Mucosa of stomach (tissue), 1 donor: Measurements from ENCODE around the gene POLH.
A peak's percentile ranks its signal among the peaks of the same experiment; 100 is the strongest.
"Not testable (repeated sequence)": the region's sequence is repeated elsewhere in the genome, so short reads cannot be mapped to it uniquely, and the experiment has no call there.

Source experiments
- H3K27me3 ChIP-seq: one replicate; pipeline ENCODE4 v1.7.0; 2013; ENCODE audit warnings: mild to moderate bottlenecking, low read length; ENCODE audit not compliant: control insufficient read depth, insufficient read depth
- H3K36me3 ChIP-seq: one replicate; pipeline ENCODE4 v1.7.0; 2013; ENCODE audit warnings: low read length; ENCODE audit not compliant: control insufficient read depth, insufficient read depth
- H3K4me1 ChIP-seq: one replicate; pipeline ENCODE4 v1.7.0; 2013; ENCODE audit warnings: mild to moderate bottlenecking, low read length; ENCODE audit not compliant: control insufficient read depth, insufficient read depth
- H3K4me3 ChIP-seq: one replicate; pipeline ENCODE4 v1.7.0; 2013; ENCODE audit warnings: low read length
- H3K9ac ChIP-seq: one replicate; pipeline ENCODE4 v1.7.0; 2013; ENCODE audit warnings: mild to moderate bottlenecking, low read length, moderate library complexity
- H3K9me3 ChIP-seq: one replicate; pipeline ENCODE4 v1.7.0; 2013; ENCODE audit warnings: mild to moderate bottlenecking, low read length, moderate library complexity; ENCODE audit not compliant: control insufficient read depth
- donor health status: Pancreatic carcinoma.

The POLH gene

DNA sequence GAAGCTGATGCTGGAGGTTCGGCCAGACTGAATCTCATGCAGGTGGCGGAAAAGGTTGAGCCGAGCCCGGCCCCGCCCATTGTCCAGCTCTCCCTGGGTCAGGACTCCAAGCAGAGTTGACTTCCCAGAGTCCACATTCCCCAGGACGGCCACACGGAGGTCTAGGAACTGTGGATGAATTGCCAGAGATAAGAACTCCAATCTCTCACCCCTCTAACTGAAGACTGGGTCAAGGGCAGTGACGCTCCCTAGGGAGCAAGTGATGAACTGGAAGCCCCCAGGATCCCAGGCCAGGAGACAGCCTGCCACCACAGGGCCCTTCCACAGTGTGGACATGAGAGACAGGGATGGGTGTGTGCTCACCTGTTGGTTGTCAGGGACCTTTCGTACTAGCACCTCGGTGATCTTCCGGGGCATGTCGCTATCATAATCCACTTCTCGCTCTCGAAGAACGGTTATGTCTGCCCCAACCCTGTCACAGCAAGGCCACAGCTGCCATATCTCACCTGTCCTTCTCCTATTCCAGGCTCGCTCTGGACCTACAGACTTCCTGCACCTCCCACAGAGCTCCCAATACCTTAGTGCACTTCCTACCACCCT, 49.5 kb downstream of the POLH start:
- Histone ChIP-seq H3K9ac (no peak overlapping the region), H3K4me3 (no peak overlapping the region), H3K4me1 (peaks cover 16% of the 10 kb centered on the region), H3K27me3 (no peaks in the 10 kb centered on the region), H3K36me3 (peaks cover 32% of the 10 kb centered on the region), H3K9me3 (no peaks in the 10 kb centered on the region)

DNA sequence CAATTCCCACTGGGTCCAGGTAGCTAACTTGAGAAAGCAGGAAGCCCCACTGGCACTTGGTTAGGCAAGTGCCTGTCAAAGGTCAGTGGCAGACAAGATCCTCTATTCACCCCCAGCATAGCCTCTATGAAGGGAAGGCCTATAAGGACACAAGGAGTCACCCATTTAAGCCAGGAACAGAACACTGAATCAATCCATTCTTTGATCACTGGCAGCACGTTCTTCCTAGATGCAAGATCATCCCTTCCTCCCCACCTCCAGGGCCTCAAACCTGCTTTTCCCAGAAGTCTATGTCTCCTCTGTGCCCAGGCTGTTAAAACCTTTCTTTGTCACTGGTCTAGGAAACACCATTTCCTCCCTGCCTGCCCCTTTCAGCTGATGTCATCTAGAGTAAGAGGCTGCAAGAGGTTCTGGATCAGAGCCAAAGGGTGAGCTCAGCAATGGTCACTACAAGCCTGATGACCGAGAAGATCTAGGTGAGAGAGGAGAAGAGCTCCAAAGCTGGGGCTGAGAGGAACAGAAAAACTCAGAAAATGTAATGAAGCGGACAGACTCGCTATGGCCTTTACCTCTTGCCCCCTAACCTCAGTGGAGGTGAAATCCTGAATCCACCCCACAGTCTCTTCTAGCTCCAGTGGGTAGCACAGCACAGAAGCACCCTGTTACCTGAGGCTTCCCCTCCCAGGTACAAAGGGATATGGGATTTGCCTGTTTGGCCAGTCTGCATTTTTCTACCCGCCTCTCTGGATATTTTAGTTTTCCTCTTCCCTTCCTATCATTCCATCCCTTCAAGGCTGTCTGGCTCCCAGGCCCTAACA, 51.2 kb downstream of the POLH start:
- Histone ChIP-seq H3K4me1 (peaks cover 20% of the 10 kb centered on the region), H3K27me3 (no peaks in the 10 kb centered on the region), H3K4me3 (no peak overlapping the region), H3K9ac (peak overlapping the region; percentile 69), H3K36me3 (peaks cover 23% of the 10 kb centered on the region), H3K9me3 (no peaks in the 10 kb centered on the region)

DNA sequence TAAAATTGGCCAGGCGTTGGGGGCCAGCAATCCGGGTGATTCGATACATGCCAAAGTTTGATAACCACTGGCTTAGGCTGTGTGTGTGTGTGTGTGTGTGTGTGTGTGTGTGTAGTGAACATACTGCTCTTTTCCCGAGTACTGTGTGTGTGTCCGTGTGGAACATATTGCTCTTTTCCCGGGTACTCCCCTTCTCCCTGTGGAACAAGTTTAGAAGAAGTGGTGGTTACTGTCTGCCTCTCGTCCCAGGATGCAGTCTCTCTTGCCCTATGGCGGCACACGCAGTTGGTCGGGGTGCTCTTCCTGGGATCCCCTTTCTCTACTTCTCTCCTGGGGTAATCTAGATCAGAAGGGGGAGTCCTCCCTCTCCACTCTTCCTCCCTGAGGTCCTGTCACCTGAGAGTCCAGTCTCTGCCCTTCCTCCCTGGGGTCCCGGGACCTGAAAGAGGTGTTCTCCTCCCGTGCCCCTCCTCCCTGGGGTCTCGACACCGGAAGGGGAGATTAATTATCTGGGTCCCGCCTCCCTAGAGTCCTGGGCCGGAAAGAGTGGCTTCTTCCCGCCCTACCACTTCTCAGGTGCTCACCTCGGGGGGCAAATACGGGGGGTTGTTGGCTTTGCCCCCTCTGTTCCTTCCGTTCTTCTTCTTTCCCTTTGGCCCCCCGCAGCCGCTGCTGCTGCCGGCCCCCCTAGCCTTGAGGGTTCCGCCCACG, 52.6 kb downstream of the POLH start:
- H3K36me3 ChIP-seq = peaks cover 16% of the 10 kb centered on the region
- H3K4me3 ChIP-seq = peak overlapping the region; percentile 57
- peaks cover 23% of the 10 kb centered on the region for H3K4me1 ChIP-seq
- peak overlapping the region; percentile 93 for H3K9ac ChIP-seq
- no peaks in the 10 kb centered on the region for H3K9me3 ChIP-seq
- no peaks in the 10 kb centered on the region for H3K27me3 ChIP-seq

DNA sequence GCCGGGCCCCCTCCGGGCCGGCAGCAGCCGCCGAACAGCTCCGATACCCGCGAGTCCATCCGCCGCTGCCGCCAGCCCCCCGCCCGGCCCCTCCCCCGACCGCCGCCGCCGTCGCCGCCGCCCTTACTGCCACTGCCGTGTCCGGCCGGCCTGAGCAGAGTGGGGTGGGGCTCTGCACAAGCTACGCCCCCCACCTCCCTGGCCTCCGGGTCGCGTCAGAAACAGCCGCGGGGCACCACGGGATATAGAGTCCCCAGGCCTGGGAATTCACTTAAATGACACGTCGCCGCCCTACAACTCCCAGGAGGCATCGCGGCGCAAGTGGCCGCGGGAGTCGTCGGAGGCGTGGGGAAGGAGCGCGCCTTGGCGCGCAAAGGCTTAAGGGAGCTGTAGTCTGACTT, 53.1 kb downstream of the POLH start, which contains the start of gene GTPBP2:
GTPBP2 (minus strand) TSS at position 161 of the 401 bp plus-strand sequence; CDS start at position 59, 102 bp downstream.
- Histone ChIP-seq H3K9ac (peak within 1 kb of the TSS; percentile 93), H3K27me3 (no peaks in the 10 kb centered on the region), H3K4me1 (peaks cover 23% of the 10 kb centered on the region), H3K4me3 (peak within 1 kb of the TSS; percentile 89), H3K9me3 (no peaks in the 10 kb centered on the region), H3K36me3 (peaks cover 16% of the 10 kb centered on the region)

DNA sequence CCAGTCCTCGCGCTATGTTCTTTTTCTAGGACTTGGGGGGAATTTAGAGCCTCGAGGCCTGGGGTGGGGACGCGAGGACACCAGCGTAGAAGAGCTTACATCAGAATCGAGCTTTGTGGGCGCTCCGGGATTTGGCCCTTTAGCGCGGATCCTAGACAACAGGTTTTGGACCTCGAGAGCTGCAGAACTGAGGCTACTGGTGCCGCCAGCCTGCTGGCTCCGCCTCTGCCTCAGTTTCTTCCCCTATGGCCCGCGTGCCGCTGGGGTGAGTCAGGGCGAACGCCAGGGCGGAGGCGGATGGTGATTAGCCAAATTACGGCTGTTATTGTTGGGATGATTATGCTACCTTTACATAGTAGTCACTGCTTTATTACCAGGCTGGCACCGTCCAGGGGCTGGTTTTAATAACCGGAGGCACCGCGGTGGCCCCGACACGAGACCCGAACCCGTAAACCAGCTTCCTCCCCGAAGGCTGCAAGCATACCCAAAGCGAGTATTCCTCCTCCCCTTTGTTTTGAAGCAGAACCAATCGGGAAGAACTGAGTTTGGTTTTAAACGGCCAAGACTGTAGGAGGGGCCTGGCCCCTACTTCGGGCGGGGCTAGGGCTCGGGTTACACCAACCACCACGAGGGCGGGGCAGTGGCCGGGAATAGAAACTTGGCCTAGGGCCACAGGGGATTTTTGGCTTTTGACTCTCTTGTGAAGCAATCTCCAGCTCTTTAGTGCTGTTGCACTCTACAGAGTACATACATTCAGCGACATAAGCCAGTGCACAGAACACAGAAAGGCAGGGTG, 53.7 kb downstream of the POLH start:
- Histone ChIP-seq H3K9me3 (no peaks in the 10 kb centered on the region), H3K4me1 (peaks cover 23% of the 10 kb centered on the region), H3K27me3 (no peaks in the 10 kb centered on the region), H3K36me3 (peaks cover 10% of the 10 kb centered on the region), H3K4me3 (peak overlapping the region; percentile 89), H3K9ac (peak overlapping the region; percentile 91)

DNA sequence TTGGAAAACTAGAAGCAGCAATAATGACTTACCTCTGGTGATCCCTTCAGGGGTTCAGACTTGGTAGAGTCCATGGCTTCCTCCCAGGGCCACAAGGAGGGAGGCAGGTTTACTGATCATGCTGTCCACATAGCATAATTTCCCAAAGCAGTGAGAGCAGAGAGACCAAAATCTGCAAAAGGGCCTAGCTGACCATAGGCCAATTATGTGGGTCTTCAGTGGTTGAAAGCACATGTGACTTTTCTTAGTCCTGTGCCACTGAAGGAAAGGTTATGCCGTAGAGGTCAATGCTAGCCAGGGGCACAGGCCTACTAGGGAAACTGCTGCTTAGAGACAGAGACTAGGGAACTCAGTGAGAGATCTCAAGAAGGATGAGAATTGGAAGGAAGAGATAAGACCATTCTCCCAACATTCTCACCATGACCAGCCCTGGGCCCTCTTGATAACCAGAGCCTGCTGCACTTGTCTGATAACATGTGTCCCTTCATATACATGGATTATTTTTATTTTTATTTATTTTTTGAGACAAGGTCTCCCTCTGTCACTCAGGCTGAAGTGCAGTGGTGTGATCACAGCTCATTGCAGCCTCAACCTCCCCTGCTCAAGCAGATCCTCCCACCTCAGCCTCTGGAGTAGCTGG, 55.1 kb downstream of the POLH start:
- H3K36me3 ChIP-seq = no peaks in the 10 kb centered on the region
- no peak overlapping the region for H3K4me3 ChIP-seq
- no peak overlapping the region for H3K9ac ChIP-seq
- H3K9me3 ChIP-seq = no peaks in the 10 kb centered on the region
- H3K27me3 ChIP-seq = no peaks in the 10 kb centered on the region
- H3K4me1 ChIP-seq = peaks cover 29% of the 10 kb centered on the region

DNA sequence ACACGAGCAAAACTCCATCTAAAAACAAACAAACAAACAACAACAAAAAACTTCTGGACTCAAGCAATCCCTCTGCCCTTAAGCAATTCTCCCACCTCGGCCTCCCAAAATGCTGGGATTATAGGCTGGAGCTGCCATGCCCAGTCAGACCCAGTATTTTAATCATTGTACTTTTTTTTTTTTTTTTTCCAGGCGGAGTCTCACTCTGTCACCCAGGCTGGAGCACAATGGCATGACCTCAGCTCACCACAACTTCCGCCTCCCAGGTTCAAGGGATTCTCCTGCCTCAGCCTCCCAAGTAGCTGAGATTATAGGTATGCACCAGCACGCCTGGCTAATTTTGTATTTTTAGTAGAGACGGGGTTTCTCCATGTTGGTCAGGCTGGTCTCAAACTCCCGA, 57.0 kb downstream of the POLH start:
- H3K27me3 ChIP-seq, H3K36me3 ChIP-seq, H3K9me3 ChIP-seq, H3K4me3 ChIP-seq, H3K9ac ChIP-seq: not testable (repeated sequence)
- H3K4me1 ChIP-seq = peaks cover 30% of the 10 kb centered on the region

DNA sequence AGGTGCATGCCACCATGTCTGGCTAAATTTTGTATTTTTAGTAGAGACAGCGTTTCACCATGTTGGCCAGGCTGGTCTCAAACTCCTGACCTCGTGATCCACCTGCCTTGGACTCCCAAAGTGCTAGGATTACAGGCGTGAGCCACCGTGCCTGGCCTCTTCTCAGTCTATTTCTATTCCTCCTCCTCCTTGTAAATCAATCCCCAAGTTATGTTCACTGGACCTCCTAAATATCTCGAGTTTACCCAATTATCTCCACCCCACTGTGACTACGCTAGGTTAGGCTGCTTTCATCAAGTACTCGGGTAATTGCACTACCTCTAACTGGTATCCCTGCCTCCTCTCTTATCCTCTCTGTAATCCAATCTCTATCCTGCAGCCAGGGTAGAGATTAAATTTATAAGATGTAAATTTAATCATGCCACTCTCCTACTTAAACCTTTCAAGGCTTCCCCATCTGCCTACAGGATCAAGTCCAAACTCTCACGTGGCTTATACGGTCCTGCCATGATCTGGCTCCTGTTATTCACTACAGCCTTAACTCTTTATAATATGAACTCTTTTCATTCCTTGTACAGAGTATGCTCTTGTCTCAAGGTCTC, 58.8 kb downstream of the POLH start:
- Histone ChIP-seq H3K4me1 (peaks cover 35% of the 10 kb centered on the region), H3K9me3 (no peaks in the 10 kb centered on the region), H3K4me3 (peak overlapping the region; percentile 81), H3K36me3 (no peaks in the 10 kb centered on the region), H3K27me3 (no peaks in the 10 kb centered on the region), H3K9ac (peak overlapping the region; percentile 92)

DNA sequence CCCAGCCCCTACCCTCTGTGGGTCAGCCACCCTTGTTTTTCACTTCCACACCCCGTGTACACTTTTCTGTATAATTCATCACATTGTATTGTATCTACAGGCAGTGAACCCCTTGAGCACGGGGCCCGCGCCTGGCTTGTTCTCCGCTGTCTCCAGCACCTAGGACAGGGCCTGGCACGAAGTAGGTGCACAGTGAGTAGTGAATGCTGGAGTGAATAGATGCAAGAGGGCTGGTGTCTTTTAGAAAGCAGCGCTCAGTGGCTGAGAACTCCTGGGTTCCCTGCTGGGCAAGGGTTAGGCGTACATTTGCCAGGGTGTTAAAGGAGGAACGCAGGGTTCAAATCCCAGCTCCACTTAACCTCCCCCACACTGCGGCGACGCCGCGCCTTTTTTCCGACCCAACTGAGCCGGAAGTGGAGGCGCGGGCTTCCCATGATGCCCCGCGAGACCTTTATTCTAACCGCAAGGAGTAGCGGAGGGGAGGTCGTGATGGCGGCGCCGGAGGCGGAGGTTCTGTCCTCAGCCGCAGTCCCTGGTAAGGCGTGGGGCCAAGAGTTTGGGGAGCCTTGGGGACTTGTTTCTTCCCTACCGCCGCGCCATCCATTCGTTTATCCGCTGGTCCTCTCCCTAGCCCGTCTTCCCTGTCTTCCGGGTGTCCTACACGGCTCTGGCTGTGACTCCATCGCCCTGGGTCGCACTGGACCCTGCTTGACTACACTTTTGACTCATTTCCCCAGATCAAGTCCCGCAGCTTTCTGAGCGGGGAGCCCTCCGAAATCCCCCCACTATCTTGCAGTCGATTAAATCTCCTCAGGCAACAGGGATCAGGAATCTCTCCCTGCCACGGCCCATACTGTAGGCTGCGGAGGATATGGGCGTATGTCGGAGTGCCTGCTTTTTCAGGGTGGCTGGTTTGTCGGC, 59.7 kb downstream of the POLH start, which contains the start of gene MAD2L1BP:
MAD2L1BP (plus strand) TSS at position 454 of the 921 bp plus-strand sequence; CDS start at position 490, 36 bp downstream.
- Histone ChIP-seq H3K4me1 (peaks cover 35% of the 10 kb centered on the region), H3K36me3 (peaks cover 7% of the 10 kb centered on the region), H3K4me3 (peak within 1 kb of the TSS; percentile 81), H3K27me3 (no peaks in the 10 kb centered on the region), H3K9me3 (no peaks in the 10 kb centered on the region), H3K9ac (peak within 1 kb of the TSS; percentile 92)

DNA sequence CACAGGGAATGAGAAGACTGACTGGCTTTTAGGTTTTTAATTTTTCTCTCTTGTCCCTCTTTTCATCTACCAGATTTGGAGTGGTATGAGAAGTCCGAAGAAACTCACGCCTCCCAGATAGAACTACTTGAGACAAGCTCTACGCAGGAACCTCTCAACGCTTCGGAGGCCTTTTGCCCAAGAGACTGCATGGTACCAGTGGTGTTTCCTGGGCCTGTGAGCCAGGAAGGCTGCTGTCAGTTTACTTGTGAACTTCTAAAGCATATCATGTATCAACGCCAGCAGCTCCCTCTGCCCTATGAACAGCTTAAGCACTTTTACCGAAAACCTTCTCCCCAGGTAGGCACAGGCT, 60.3 kb downstream of the POLH start:
- peaks cover 32% of the 10 kb centered on the region for H3K4me1 ChIP-seq
- H3K9me3 ChIP-seq = no peaks in the 10 kb centered on the region
- no peaks in the 10 kb centered on the region for H3K27me3 ChIP-seq
- peaks cover 10% of the 10 kb centered on the region for H3K36me3 ChIP-seq
- H3K4me3 ChIP-seq = peak overlapping the region; percentile 81
- H3K9ac ChIP-seq = peak overlapping the region; percentile 92
